Mesenchymal stem cell (in vitro differentiated cells and primary cell): Measurements from ENCODE around the gene TRPT1.

ENCODE experiments used
- DNase-seq: peaks from one replicate; pipeline ENCODE4 v3.0.0-alpha.2; 2013
- H2AFZ ChIP-seq: one replicate; pipeline ENCODE4 v1.6.1; 2013; ENCODE audit warnings: low read depth, mild to moderate bottlenecking, control low read depth, inconsistent platforms, low read length, moderate library complexity
- H2AK5ac ChIP-seq: 2 replicates; pipeline ENCODE4 v1.6.1; 2013; ENCODE audit warnings: low read length, moderate library complexity, mild to moderate bottlenecking, inconsistent platforms; ENCODE audit not compliant: severe bottlenecking
- H2BK120ac ChIP-seq: one replicate; pipeline ENCODE4 v1.6.1; 2013; ENCODE audit warnings: low read depth, mild to moderate bottlenecking, inconsistent platforms, low read length, moderate library complexity
- H2BK12ac ChIP-seq, 2 experiments: one replicate each; pipeline ENCODE4 v1.6.1; 2013; ENCODE audit warnings: inconsistent platforms in 2 of 2, low read length in 2 of 2, mild to moderate bottlenecking in 2 of 2, moderate library complexity in 2 of 2, control low read depth in 1 of 2
- H2BK15ac ChIP-seq: one replicate; pipeline ENCODE4 v1.6.1; 2013; ENCODE audit warnings: mild to moderate bottlenecking, low read depth, inconsistent platforms; ENCODE audit not compliant: poor library complexity, severe bottlenecking
- H2BK5ac ChIP-seq: 2 replicates; pipeline ENCODE4 v1.6.1; 2013; ENCODE audit warnings: low read depth, mild to moderate bottlenecking, low read length, control low read depth, inconsistent platforms; ENCODE audit not compliant: poor library complexity, severe bottlenecking
- H3K14ac ChIP-seq, 2 experiments: one replicate each; pipeline ENCODE4 v1.6.1; 2013; ENCODE audit warnings: inconsistent platforms in 2 of 2, low read length in 2 of 2, control low read depth in 1 of 2, mild to moderate bottlenecking in 1 of 2, moderate library complexity in 1 of 2
- H3K18ac ChIP-seq, 2 experiments: one replicate each; pipeline ENCODE4 v1.6.1; 2013; ENCODE audit warnings: inconsistent platforms in 2 of 2, low read length in 2 of 2, control low read depth in 1 of 2, low read depth in 1 of 2, mild to moderate bottlenecking in 1 of 2
- H3K23ac ChIP-seq, 2 experiments: one replicate each; pipeline ENCODE4 v1.6.1; 2013; ENCODE audit warnings: inconsistent platforms in 2 of 2, low read length in 2 of 2, mild to moderate bottlenecking in 2 of 2, moderate library complexity in 2 of 2, control low read depth in 1 of 2
- H3K27ac ChIP-seq: 2 replicates; pipeline ENCODE4 v1.5.1; 2013; ENCODE audit warnings: mild to moderate bottlenecking, moderate library complexity, low read length, control low read depth, inconsistent platforms; ENCODE audit not compliant: poor library complexity, severe bottlenecking
- H3K27me3 ChIP-seq, 2 experiments: 2 replicates each; pipeline versions ENCODE4 v1.6.1 to v1.7.0; 2013; ENCODE audit warnings: low read length in 2 of 2, mild to moderate bottlenecking in 2 of 2, moderate library complexity in 2 of 2, control low read depth in 1 of 2, inconsistent platforms in 1 of 2; ENCODE audit not compliant: control insufficient read depth in 1 of 2, insufficient read depth in 1 of 2
- H3K36me3 ChIP-seq, 2 experiments: 2 replicates each; pipeline versions ENCODE4 v1.6.1 to v1.7.0; 2013; ENCODE audit warnings: low read length in 2 of 2, control low read depth in 1 of 2, inconsistent platforms in 1 of 2, low read depth in 1 of 2, mild to moderate bottlenecking in 1 of 2; ENCODE audit not compliant: insufficient read depth in 2 of 2, control insufficient read depth in 1 of 2
- H3K4ac ChIP-seq, 2 experiments: one replicate each; pipeline ENCODE4 v1.6.1; 2013; ENCODE audit warnings: inconsistent platforms in 2 of 2, low read length in 2 of 2, mild to moderate bottlenecking in 2 of 2, moderate library complexity in 2 of 2, control low read depth in 1 of 2, low read depth in 1 of 2
- H3K4me1 ChIP-seq: 2 replicates; pipeline ENCODE4 v1.6.1; 2013; ENCODE audit warnings: low read depth, low read length, control low read depth; ENCODE audit not compliant: control insufficient read depth, insufficient read depth
- H3K4me2 ChIP-seq: 2 replicates; pipeline ENCODE4 v1.6.1; 2013; ENCODE audit warnings: low read length, mild to moderate bottlenecking, inconsistent platforms; ENCODE audit not compliant: poor library complexity, severe bottlenecking
- H3K4me3 ChIP-seq, 2 experiments: 2 replicates each; pipeline versions ENCODE4 v1.5.1 to v1.7.0; 2013; ENCODE audit warnings: low read length in 2 of 2, mild to moderate bottlenecking in 2 of 2, control low read depth in 1 of 2, low read depth in 1 of 2; ENCODE audit not compliant: insufficient read depth in 1 of 2
- H3K79me1 ChIP-seq: replicated peaks from 2 replicates; pipeline ENCODE4 v1.6.1; 2013; ENCODE audit warnings: mild to moderate bottlenecking, control low read depth, low read length, inconsistent platforms; ENCODE audit not compliant: poor library complexity, severe bottlenecking
- H3K9ac ChIP-seq: 2 replicates; pipeline ENCODE4 v1.7.0; 2013; ENCODE audit warnings: mild to moderate bottlenecking, low read length, moderate library complexity
- H3K9me3 ChIP-seq: 2 replicates; pipeline ENCODE4 v1.7.0; 2013; ENCODE audit warnings: mild to moderate bottlenecking, low read length; ENCODE audit not compliant: control insufficient read depth
- H4K8ac ChIP-seq: one replicate; pipeline ENCODE4 v1.6.1; 2013; ENCODE audit warnings: inconsistent platforms, mild to moderate bottlenecking, low read length, moderate library complexity
- H4K91ac ChIP-seq: one replicate; pipeline ENCODE4 v1.6.1; 2013; ENCODE audit warnings: mild to moderate bottlenecking, low read length, inconsistent platforms
- WGBS: methylation state at CpG from one replicate; pipeline ENCODE4 v1.1.7; 2013; ENCODE audit warnings: mixed read lengths; 5-methylcytosine and 5-hydroxymethylcytosine counted together

Gene TRPT1

GRCh38 chr11:64260147-64260708, 34.2 kb upstream of the TRPT1 start:
- Histone ChIP-seq H2BK5ac (no peak overlapping the region), H3K4me2 (no peak overlapping the region), H3K23ac (no peak overlapping the region), H3K36me3 (peaks cover 83 to 92% of the 10 kb centered on the region in 2 experiments), H4K91ac (no peak overlapping the region), H3K27ac (no peak overlapping the region), H2BK15ac (no peak overlapping the region), H3K9me3 (no peaks in the 10 kb centered on the region), H3K9ac (no peak overlapping the region), H3K14ac (no peak overlapping the region), H3K79me1 (peaks cover 26% of the 10 kb centered on the region), H3K4ac (no peak overlapping the region), H2BK12ac (no peak overlapping the region), H4K8ac (no peak overlapping the region), H3K18ac (no peak overlapping the region), H3K4me1 (peaks cover 26% of the 10 kb centered on the region), H2AFZ (no peak overlapping the region), H3K4me3 (no peak overlapping the region), H2AK5ac (no peak overlapping the region), H2BK120ac (no peak overlapping the region), H3K27me3 (no peaks in the 10 kb centered on the region)
- no peak for DNase-seq
- 94% methylated on average over 5 of the region's 6 CpGs for WGBS

DNA sequence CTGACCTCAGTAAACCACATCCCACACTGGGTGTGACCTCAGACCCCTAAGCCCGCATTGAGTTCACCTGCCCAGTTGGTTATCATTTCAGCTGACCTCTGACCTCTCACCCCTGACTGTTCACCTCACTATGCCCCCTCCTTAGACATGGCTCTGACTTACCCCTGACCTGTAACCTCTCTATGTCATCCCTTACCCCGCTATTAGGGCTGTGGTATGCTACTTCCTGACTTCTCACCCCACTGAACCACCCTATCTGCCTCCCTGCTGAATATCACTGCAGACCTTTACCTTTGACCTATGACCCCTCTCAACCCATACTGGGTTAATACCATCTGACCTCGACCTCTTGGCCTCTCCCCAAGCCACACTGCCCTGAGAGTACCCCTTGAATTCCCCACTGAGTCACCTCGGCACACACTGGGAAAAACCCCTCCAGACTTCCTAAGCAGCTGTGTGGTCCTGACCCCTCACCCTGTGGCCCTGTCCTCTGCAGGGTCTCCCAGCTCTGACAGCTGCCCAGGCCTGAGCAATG, 33.6 kb upstream of the TRPT1 start:
- no peak overlapping the region for H2BK15ac ChIP-seq
- 83% methylated on average over 4 of the region's 4 CpGs for whole genome bisulfite sequencing
- no peak overlapping the region for H3K4me3 ChIP-seq
- no peak overlapping the region for H2AFZ ChIP-seq
- H2BK12ac ChIP-seq = no peak overlapping the region
- no peaks in the 10 kb centered on the region for H3K9me3 ChIP-seq
- no peak overlapping the region for H3K23ac ChIP-seq
- H3K36me3 ChIP-seq = peaks cover 87 to 92% of the 10 kb centered on the region in 2 experiments
- H3K4me1 ChIP-seq = peaks cover 26% of the 10 kb centered on the region
- H3K18ac ChIP-seq = no peak overlapping the region
- no peak overlapping the region for H3K9ac ChIP-seq
- H3K79me1 ChIP-seq = peaks cover 30% of the 10 kb centered on the region
- no peak overlapping the region for H3K14ac ChIP-seq
- no peak overlapping the region for H3K4ac ChIP-seq
- no peak overlapping the region for H4K8ac ChIP-seq
- no peaks in the 10 kb centered on the region for H3K27me3 ChIP-seq
- H2AK5ac ChIP-seq = no peak overlapping the region
- H3K4me2 ChIP-seq = no peak overlapping the region
- no peak overlapping the region for H4K91ac ChIP-seq
- H3K27ac ChIP-seq = no peak overlapping the region
- no peak for DNase-seq
- H2BK120ac ChIP-seq = no peak overlapping the region
- no peak overlapping the region for H2BK5ac ChIP-seq

DNA sequence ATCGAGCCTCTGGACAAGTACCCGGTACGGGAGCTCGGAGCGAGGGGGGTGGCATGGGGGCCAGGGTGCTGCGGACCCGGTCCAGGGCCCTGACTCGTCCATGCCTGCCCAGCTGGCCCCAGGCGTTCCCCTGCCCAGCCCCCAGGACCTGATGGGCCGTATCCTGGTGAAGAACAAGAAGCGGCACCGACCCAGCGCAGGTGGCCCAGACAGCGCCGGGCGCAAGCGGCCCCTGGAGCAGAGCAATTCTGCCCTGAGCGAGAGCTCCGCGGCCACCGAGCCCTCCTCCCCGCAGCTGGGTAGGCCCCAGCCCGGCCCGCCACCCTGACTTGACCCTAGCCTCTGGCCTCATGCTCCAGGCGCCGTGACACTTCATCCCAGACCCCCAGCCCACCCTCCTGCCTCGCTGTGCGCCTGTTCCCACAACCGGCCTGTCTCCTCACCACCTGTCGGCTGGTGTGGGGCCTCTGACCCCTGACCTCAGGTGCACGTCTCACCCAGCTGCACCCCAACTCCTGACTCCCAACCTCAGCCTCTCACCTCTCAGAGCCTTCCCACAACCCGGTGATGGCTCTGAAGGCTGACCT, 33.1 kb upstream of the TRPT1 start:
- H2BK15ac ChIP-seq = no peak overlapping the region
- H3K79me1 ChIP-seq = peaks cover 33% of the 10 kb centered on the region
- H3K9ac ChIP-seq = no peak overlapping the region
- no peak overlapping the region for H4K91ac ChIP-seq
- H3K23ac ChIP-seq = no peak overlapping the region
- no peak overlapping the region for H2BK120ac ChIP-seq
- no peak overlapping the region for H3K4me3 ChIP-seq
- no peak overlapping the region for H2AFZ ChIP-seq
- H3K4me1 ChIP-seq = peaks cover 26% of the 10 kb centered on the region
- WGBS = 95% methylated on average over 32 of the region's 32 CpGs
- no peaks in the 10 kb centered on the region for H3K27me3 ChIP-seq
- H2BK12ac ChIP-seq = no peak overlapping the region
- no peak overlapping the region for H2AK5ac ChIP-seq
- H3K4ac ChIP-seq = no peak overlapping the region
- no peaks in the 10 kb centered on the region for H3K9me3 ChIP-seq
- peaks cover 82 to 92% of the 10 kb centered on the region in 2 experiments for H3K36me3 ChIP-seq
- H3K27ac ChIP-seq = no peak overlapping the region
- no peak overlapping the region for H4K8ac ChIP-seq
- DNase-seq = no peak
- no peak overlapping the region for H3K4me2 ChIP-seq
- no peak overlapping the region for H3K14ac ChIP-seq
- no peak overlapping the region for H3K18ac ChIP-seq
- H2BK5ac ChIP-seq = no peak overlapping the region

DNA sequence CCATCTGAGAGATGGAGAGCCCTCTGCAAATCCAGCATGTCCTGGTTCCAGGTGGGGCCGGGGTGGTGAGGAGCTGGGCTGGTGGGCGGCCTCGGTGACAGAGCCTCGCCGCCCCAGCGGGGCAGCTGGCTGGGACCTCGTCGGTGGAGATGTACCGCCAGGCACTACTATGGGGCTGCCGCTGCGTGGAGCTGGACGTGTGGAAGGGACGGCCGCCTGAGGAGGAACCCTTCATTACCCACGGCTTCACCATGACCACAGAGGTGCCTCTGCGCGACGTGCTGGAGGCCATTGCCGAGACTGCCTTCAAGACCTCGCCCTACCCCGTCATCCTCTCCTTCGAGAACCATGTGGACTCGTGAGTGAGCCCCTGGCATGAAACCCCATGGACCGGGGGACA, 32.4 kb upstream of the TRPT1 start:
- Histone ChIP-seq H3K27me3 (no peaks in the 10 kb centered on the region), H4K91ac (no peak overlapping the region), H2BK15ac (no peak overlapping the region), H4K8ac (no peak overlapping the region), H3K4me2 (no peak overlapping the region), H3K14ac (no peak overlapping the region), H3K4me1 (peaks cover 26% of the 10 kb centered on the region), H3K23ac (no peak overlapping the region), H3K4ac (no peak overlapping the region), H2BK120ac (no peak overlapping the region), H3K27ac (no peak overlapping the region), H3K9ac (no peak overlapping the region), H2AK5ac (no peak overlapping the region), H3K4me3 (no peak overlapping the region), H3K79me1 (peaks cover 35% of the 10 kb centered on the region), H2BK12ac (no peak overlapping the region), H3K36me3 (peaks cover 75 to 87% of the 10 kb centered on the region in 2 experiments), H2BK5ac (no peak overlapping the region), H3K9me3 (no peaks in the 10 kb centered on the region), H2AFZ (no peak overlapping the region), H3K18ac (no peak overlapping the region)
- WGBS = 94% methylated on average over 24 of the region's 24 CpGs
- DNase-seq = no peak
